HG03442 (cell line): Measurements from ENCODE around the gene FRAS1.
"Not testable (repeated sequence)": the region's sequence is repeated elsewhere in the genome, so short reads cannot be mapped to it uniquely, and the experiment has no call there.

Experiments used
- ATAC-seq: cut with Tn5 transposase; IDR thresholded peaks from one replicate; pipeline ENCODE4 v1.9.1; 2021; ENCODE audit warnings: mild to moderate bottlenecking, moderate library complexity; ENCODE audit not compliant: unreplicated experiment

The FRAS1 gene

DNA sequence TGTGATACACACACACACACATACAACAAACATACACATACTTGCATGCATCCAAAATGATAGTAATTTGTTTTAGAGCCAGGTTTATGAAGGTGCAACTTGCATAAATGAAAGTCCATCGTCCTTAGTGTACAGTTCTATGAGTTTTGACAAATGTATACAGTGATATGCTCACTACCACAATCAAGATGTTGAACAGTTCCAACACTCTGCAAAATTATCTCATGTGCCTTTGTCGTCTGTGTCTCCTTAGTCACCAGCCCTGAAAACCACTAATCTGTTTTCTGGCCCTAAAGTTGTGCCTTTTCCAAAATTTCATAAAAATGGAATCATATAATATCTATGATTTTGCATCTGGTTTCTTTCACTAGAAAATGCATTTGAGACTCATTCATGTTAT, 426.7 kb downstream of the FRAS1 start:
- no peak for ATAC-seq

- no peak for ATAC-seq
Measured at GRCh38 chr4:78484574-78484973, 427.5 kb downstream of the FRAS1 start.

- no peak for ATAC-seq
Measured at GRCh38 chr4:78493731-78494130, 436.6 kb downstream of the FRAS1 start.

DNA sequence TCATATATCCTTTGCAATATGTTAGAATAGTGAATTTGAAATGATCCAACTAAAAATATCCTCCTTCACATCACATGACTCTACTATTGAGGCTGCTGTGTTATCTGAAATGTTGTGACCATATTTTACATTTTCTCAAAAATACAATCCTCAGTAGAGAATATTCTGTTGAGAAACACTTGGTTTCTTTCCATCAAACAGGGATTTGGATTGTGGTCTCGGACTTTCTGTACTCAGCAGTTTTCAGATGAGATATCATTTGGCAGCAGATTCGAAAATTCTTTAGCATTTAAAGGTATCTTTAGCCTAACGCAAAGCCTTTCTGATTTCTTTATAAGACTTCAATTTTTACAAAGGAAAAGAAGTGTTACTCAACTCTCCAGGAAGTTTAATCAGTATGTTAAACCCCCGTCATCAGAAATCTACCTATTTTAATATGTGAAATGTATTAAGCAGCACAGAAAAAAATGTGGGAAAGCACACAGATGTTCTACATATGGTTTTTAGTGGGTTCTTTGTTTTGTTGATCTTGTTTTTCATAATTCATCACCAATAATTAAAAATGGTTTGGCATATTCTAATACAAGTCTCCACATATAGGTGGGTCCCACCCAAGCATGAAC, 439.0 kb downstream of the FRAS1 start:
- no peak for ATAC-seq

DNA sequence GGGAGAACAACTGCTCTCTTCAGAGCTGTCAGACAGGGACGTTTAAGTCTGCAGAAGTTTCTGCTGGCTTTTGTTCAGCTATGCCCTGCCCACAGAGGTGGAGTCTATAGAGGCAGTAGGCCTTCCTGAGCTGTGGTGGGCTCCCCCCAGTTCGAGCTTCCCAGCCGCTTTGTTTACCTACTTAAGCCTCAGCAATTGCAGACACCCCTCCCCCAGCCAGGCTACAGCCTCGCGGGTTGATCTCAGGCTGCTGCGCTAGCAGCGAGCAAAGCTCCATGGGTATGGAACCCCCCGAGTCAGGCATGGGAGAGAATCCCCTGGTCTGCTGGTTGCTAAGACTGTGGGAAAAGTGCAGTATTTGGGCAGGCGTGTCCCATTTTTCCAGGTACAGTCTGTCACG, 449.1 kb downstream of the FRAS1 start:
- not testable (repeated sequence) for ATAC-seq

GRCh38 chr4:78509043-78509442, 451.9 kb downstream of the FRAS1 start:
- no peak for ATAC-seq

- no peak for ATAC-seq
Measured at GRCh38 chr4:78510108-78510507, 453.0 kb downstream of the FRAS1 start.

DNA sequence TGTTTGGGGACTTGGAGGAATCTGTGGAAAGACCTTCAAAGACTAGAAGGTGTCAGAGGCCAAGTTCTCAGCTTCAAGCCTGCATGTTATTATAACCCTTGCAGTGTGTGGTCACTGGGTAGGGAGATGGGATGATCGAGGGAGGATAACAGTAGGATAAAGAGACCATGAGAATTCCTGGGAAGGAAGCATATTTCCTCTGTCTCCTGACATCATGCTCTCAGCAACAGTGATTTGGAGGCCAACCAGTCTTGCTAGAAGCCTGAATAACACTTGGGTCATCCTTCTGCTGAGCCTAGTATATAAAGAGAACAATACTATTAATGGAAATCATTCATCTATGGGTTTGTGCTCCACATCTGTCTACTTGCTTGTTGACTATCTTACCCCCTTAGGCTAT, 453.6 kb downstream of the FRAS1 start:
- ATAC-seq: no peak

GRCh38 chr4:78512357-78512920, 455.3 kb downstream of the FRAS1 start:
- ATAC-seq: no peak

- ATAC-seq: no peak
Measured at GRCh38 chr4:78513411-78513975, 456.4 kb downstream of the FRAS1 start.

GRCh38 chr4:78517050-78517652, 460.0 kb downstream of the FRAS1 start:
- ATAC-seq: no peak

DNA sequence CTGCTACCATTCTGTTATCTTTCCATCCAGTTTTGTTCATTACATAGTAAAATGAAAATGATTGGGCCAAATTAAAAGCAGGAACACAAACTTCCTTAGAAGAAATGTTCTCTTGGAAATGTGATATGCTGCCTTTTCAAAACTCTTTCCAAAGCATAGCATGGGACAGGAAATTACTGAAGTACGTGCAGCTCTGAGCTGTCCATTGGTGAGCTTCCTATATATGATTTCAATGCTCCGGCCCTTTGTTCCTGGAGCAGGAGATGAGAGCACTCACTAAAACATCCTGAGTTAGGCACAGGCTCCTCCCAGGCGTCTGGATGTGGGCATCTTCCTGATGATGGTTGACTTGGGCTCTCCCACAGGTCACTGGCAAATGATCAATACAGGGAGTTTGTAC, 461.4 kb downstream of the FRAS1 start:
- ATAC-seq: no peak

DNA sequence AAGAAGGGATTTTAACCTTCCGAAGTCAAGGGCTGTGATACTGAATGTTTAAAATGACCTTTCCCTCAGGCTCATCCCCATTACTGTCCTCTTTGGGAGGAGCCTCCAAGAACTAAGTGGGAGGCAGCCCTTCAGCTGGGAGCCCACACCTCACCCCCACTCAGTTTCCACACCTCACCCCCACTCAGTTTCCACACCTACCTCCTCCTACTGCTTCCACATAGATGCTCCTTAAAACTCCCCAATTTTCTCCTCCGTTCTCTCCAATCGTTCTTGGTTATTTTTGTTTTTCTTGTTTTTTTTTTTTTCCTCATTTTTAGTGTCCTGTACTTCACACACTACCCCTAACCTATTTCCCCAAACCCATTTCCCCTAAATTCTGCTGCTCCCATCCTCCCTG, 462.8 kb downstream of the FRAS1 start:
- ATAC-seq: no peak

DNA sequence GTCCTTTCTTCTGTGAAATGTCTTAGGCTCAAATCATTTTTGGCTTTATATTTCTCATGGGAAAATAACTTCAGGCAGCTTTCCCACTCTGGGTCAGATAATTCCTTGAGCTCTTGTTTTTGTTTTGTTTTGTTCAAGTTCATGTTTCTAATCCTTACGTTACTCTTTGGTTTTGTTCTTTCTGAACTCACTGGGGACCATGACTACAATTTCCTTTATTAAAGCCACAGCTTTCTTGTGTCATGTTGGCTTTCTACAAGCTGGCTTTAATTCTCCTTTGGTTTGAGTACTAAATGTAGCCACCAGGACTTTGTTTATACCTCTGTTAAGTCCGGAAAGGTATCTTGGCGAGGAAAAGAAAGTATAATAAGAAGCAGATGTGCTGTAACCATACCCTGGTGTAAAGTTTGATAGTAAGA, 463.7 kb downstream of the FRAS1 start:
- ATAC-seq: no peak

- ATAC-seq: no peak
Measured at GRCh38 chr4:78524009-78524408, 466.9 kb downstream of the FRAS1 start.

- ATAC-seq: no peak
Measured at GRCh38 chr4:78525559-78525958, 468.4 kb downstream of the FRAS1 start.

DNA sequence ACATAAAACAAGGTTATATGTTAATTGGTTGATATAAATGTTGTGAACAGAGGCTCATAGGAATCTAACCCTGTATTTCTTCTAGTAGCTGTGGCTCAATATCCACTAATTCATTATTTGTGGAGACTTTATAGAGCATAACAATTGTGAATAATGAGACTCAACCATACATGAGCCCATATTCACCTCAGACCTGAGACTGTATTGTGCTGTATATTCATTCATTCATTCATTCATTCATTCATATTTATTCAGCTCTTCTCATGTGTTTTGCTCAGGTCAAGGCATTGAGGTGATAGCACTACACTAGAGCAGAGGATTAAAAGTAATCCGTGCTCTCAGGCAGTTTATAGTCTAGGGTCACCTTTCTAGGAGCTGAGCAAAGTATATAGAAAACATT, 470.0 kb downstream of the FRAS1 start:
- ATAC-seq: no peak

GRCh38 chr4:78527555-78527954, 470.4 kb downstream of the FRAS1 start:
- ATAC-seq: no peak

- no peak for ATAC-seq
Measured at GRCh38 chr4:78528327-78528726, 471.2 kb downstream of the FRAS1 start.

DNA sequence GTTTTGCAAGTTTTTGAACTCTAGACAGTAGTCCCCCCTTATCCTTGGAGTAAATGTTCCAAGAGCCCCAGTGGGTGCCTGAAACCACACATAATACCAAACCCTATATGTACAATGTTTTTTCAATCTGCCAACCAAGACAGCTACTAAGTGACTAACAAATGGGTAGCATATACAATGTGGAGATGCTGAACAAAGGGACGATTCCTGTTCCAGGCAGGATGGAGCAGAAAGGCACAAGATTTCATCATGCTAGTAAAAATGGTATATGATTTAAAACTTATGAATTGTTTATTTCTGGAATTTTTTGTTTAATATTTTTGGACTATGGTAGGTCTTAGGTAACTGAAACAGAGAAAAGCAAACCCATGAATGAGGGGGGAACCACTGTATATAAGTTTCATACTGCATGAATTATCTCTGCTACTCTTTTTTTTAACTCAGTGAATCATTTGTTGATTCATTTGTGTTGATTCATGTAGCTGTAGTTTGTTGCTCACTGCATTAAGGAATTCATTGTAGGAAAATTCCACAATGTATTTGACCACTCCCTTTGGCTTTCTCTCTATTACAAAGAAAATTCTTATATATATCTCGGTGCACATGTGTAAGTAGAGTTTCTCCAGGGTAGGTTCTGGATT, 472.6 kb downstream of the FRAS1 start:
- ATAC-seq: no peak

DNA sequence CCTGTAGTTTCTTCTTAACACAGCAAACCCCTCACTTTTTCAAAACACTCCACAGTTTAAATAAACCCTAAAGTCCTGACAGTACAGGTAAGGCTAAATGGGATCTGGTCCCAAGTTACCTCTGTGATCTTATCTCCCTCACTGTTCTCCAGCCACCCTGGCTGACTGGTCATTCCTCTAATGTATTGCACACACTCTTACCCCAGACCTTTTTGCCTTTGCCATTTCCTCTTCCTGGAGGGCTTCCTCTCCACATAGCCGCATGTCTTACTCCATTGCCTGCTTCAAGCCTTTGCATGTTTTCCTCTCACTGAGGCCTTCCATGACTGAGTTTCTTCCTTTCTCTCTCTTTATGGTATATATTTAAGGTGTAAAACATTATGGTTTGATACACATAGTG, 474.9 kb downstream of the FRAS1 start:
- ATAC-seq: no peak

- no peak for ATAC-seq
Measured at GRCh38 chr4:78533854-78534253, 476.7 kb downstream of the FRAS1 start.
